Testis (tissue), 2 donors: ENCODE results near the gene ZNF423.

Source experiments
- POLR2A ChIP-seq: fragments of 450-650 bp; IDR thresholded peaks from one replicate; pipeline ENCODE4 v1.6.1; 2017; ENCODE audit warnings: antibody characterized with exemption, mild to moderate bottlenecking, moderate library complexity
- TF ChIP-seq, protein P1 (sequence below), 3 experiments: fragments of 450-650 bp in 2 of 3; fragments of 200-600 bp in 1 of 3; sonication (generic) in 1 of 3; IDR thresholded peaks; one replicate each; pipeline ENCODE4 v1.5.1; 2016 to 2019; ENCODE audit warnings: antibody characterized with exemption in 3 of 3, mild to moderate bottlenecking in 2 of 3, moderate library complexity in 1 of 3

GRCh38 chr16:49494891-49495566 is 360.9 kb downstream of the ZNF423 start:
- TF ChIP-seq POLR2A: no peak
- TF ChIP-seq, protein P1, sequence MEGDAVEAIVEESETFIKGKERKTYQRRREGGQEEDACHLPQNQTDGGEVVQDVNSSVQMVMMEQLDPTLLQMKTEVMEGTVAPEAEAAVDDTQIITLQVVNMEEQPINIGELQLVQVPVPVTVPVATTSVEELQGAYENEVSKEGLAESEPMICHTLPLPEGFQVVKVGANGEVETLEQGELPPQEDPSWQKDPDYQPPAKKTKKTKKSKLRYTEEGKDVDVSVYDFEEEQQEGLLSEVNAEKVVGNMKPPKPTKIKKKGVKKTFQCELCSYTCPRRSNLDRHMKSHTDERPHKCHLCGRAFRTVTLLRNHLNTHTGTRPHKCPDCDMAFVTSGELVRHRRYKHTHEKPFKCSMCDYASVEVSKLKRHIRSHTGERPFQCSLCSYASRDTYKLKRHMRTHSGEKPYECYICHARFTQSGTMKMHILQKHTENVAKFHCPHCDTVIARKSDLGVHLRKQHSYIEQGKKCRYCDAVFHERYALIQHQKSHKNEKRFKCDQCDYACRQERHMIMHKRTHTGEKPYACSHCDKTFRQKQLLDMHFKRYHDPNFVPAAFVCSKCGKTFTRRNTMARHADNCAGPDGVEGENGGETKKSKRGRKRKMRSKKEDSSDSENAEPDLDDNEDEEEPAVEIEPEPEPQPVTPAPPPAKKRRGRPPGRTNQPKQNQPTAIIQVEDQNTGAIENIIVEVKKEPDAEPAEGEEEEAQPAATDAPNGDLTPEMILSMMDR (IDR thresholded peaks at IDR 0.05): no peak
